ENCODE measurements around the gene ZNF512B.

DNA sequence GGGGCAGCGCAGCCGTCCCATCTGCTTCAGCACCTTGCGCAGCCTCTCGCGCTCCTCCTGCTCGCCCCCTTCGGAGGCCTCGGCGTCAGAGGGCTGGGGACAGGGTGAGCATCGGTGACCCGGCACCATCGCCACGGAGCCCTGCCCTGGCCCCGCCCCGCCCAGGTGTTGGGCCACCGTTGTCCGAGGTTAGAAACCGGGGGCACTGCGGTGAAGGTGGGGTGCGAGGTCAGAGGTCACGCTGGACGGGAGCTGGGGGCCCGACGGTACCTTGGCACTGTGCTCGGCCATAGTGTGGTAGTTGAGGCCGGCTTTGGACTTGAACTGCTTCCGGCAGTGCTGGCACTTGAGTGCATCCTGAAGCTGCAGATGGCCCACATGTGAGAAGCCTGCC lies 6.4 kb downstream of the ZNF512B start:
- TF ChIP-seq, protein P1, sequence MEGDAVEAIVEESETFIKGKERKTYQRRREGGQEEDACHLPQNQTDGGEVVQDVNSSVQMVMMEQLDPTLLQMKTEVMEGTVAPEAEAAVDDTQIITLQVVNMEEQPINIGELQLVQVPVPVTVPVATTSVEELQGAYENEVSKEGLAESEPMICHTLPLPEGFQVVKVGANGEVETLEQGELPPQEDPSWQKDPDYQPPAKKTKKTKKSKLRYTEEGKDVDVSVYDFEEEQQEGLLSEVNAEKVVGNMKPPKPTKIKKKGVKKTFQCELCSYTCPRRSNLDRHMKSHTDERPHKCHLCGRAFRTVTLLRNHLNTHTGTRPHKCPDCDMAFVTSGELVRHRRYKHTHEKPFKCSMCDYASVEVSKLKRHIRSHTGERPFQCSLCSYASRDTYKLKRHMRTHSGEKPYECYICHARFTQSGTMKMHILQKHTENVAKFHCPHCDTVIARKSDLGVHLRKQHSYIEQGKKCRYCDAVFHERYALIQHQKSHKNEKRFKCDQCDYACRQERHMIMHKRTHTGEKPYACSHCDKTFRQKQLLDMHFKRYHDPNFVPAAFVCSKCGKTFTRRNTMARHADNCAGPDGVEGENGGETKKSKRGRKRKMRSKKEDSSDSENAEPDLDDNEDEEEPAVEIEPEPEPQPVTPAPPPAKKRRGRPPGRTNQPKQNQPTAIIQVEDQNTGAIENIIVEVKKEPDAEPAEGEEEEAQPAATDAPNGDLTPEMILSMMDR (IDR thresholded peaks at IDR 0.05): no peak
- no peak for TF ChIP-seq EZH2 (IDR thresholded peaks at IDR 0.05; ENCODE audit: borderline replicate concordance, insufficient read depth, low read depth, low read length, poor library complexity, severe bottlenecking)

Data from B cell (primary cell).